Large intestine (tissue), 3 donors: ENCODE results near the gene MON2. TPM values are rescaled to one million over a fixed set of nuclear protein-coding genes. Genes with fewer than 3 reads are reported as not detected.

Experiments
- DNase-seq, 2 donors: peaks; one replicate each; pipeline versions ENCODE4 v3.0.0 to v3.0.0-alpha.2; 2013
- H3K27ac ChIP-seq: one replicate; pipeline ENCODE4 v1.5.1; 2013; ENCODE audit warnings: low read length
- H3K27me3 ChIP-seq: 2 replicates; pipeline ENCODE4 v1.6.1; 2013; ENCODE audit warnings: low read length; ENCODE audit not compliant: control insufficient read depth, insufficient read depth
- H3K36me3 ChIP-seq: 2 replicates; pipeline ENCODE4 v1.6.1; 2013; ENCODE audit warnings: low read length; ENCODE audit not compliant: control insufficient read depth, insufficient read depth
- H3K4me1 ChIP-seq: one replicate; pipeline ENCODE4 v1.6.1; 2013; ENCODE audit warnings: low read length; ENCODE audit not compliant: control insufficient read depth, insufficient read depth
- H3K4me3 ChIP-seq: one replicate; pipeline ENCODE4 v1.5.1; 2013; ENCODE audit warnings: low read length
- H3K9me3 ChIP-seq: one replicate; pipeline ENCODE4 v1.6.1; 2013; ENCODE audit warnings: mild to moderate bottlenecking, low read depth, low read length, moderate library complexity; ENCODE audit not compliant: control insufficient read depth
- WGBS: methylation state at CpG from one replicate; pipeline ENCODE4 v1.1.5; 2013; ENCODE audit warnings: low lambda C conversion rate; ENCODE audit not compliant: insufficient coverage; 5-methylcytosine and 5-hydroxymethylcytosine counted together
- polyA plus RNA-seq: library from polyadenylated mRNA; unstranded; fragments of 120-200 nt; gene quantifications from one replicate; pipeline ENCODE4 v1.2.1, GENCODE V29; 2013

MON2 gene
- polyA plus RNA-seq, 1 donor = 49.1 TPM

DNA sequence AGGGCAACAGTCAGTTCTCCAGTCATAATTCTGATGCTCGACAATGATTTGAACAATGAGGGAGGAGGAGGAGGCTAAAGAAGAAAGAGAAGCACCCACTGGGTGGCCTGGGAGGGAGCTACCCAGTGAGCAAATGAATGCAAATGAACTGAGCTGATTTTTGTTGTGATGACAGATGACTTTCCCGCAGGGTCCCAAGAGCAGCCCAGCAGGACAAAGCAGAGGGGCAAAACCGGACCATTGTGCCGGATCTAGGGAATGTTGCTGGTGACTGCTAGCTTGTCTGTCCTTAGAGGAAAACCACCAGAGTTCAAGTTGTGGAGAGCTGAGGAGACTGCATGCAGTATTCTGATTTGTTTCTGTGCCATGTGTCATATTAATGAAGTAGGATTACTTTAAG lies 162.8 kb downstream of the MON2 start:
- Histone ChIP-seq H3K27ac (no peak overlapping the region), H3K36me3 (no peaks in the 10 kb centered on the region), H3K4me3 (no peak overlapping the region), H3K4me1 (peaks cover 8% of the 10 kb centered on the region), H3K9me3 (no peaks in the 10 kb centered on the region), H3K27me3 (peaks cover 18% of the 10 kb centered on the region)
- WGBS = no CpG with 5 or more reads among the region's 4 CpGs
- DNase-seq = no peak

DNA sequence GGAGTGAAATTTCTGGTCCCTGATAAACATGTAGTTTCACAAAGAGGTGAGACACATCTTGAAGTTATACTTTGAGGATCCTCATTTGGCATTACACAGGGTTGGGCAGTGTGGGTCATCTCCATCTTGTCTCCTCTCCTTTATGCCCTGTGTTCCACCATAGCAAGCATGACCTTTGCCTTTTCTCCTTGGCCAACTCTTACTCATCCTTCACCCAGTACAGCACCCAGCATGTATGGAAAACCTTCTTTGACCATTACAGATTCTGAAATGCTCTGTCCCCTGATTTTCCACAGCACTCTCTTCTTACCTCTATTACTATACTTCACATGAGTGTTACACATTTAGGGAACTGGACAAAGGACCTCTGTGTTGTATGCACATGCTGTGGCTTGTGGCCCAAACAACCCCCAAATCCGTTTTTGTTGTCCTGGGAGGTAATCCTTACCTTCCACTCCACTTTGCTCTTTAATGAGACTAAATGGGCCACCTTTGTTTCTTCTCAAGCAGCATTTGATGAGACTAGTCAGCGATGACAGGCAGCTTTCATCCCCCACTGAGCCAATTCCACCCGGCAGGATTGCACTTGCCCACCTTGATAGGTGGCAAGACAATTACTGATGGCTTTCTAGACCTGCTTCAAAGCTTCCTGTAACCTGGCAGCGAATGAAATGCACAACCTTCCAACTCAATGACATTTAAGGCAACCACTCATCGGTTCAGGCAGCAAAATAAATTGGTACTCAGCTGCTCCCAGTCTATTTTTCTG lies 163.5 kb downstream of the MON2 start:
- peaks cover 18% of the 10 kb centered on the region for H3K27me3 ChIP-seq
- peaks cover 8% of the 10 kb centered on the region for H3K4me1 ChIP-seq
- no peak overlapping the region for H3K4me3 ChIP-seq
- H3K27ac ChIP-seq = no peak overlapping the region
- WGBS = no CpG with 5 or more reads among the region's 5 CpGs
- H3K9me3 ChIP-seq = no peaks in the 10 kb centered on the region
- no peak for DNase-seq
- no peaks in the 10 kb centered on the region for H3K36me3 ChIP-seq

DNA sequence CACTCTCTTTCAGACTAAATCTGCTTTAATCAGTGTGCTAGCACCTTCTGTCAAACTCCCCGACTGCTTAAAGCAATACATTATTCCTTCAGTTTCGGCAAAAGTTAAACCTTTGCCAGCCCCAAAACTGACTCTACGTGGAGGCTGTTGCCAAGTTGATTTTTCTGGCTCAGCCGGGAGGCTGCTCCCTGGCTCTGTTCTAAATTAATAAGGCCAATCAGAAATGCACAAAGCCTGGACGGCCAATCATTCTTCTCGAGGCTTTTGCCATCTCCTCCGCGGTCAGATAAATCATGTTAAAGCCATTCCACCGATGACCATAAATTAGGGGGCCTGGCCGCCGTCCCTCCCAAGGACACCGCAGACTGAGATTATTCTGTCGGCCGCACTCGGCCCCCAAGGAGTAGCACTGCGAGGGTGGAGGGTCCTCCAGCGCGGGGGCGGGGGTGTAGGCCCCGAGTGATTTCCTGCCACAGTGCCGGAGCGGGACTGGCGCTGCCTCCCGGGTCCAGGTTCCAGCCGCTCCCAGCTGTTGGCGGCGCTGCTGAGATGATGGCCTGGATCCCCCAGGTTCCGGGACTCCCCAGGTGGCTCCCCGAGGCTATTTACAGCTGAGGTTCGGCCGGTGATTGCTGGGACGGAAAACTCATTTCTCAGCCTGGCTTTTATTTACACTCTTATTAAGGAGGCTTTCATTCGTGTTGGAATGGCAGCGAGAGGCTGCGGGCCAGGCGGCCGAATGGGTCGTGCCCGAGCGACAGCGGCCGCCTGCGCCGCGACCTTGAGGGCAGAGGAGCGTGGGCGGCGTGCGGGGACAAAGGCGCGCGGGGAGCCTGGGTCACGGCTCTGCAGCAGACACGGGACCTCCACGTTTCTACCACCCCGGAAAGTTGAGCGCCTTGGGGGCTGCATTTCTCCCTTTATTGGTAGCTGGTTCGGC lies 165.1 kb downstream of the MON2 start:
- no CpG with 5 or more reads among the region's 58 CpGs for WGBS
- Histone ChIP-seq H3K27me3 (peaks cover 18% of the 10 kb centered on the region), H3K4me1 (peaks cover 8% of the 10 kb centered on the region), H3K9me3 (no peaks in the 10 kb centered on the region), H3K27ac (no peak overlapping the region), H3K36me3 (no peaks in the 10 kb centered on the region), H3K4me3 (peak overlapping the region; percentile 50)
- peak; percentile 50 to 77 for DNase-seq

DNA sequence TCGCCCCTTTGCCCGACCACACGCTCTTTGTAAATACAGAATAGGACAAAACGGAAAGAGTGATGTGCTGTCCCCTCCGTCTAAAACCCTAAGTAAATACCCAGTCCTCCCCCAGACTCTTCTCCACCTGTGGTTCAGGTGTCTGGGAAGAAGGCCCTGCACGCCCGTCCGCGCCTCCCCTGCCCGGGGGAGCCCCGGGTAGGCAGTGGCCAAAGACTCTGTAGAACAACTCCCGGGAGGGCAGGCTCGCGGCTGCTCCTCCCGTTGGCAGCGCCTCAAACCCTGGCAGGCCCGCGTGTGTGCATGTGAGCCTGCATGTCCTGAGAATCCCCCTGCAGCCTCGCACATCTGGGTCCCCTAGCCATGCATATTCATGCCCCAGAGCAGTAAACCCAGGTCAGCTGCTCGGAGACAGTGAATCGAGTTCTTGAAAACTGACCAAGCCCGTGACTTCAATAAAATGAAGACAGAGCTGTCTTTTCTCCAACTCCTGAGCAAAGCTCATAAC lies 165.8 kb downstream of the MON2 start:
- H3K27me3 ChIP-seq = peaks cover 18% of the 10 kb centered on the region
- no peaks in the 10 kb centered on the region for H3K36me3 ChIP-seq
- H3K4me1 ChIP-seq = peaks cover 8% of the 10 kb centered on the region
- no peak overlapping the region for H3K27ac ChIP-seq
- peak overlapping the region; percentile 50 for H3K4me3 ChIP-seq
- WGBS = no CpG with 5 or more reads among the region's 22 CpGs
- DNase-seq = peak; percentile 26 to 70
- no peaks in the 10 kb centered on the region for H3K9me3 ChIP-seq

DNA sequence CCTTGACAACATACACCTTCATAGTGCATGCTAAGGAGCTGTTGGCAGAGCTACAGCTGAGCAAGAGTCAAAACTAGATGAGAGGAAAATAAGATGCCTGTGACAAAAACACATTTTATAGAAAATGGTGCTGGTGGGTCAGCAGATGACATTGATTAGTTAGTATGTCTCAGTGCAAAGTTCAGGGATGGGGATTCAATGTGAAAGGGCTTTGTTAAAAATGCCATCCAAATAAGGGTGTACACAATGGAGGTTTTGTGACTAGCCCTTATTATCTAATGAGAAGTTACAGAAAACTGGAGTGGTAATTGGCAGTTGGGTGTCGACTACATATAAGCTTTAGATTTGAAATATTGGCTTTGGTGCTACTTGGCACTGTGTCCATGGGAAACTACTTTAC lies 169.0 kb downstream of the MON2 start:
- no peaks in the 10 kb centered on the region for H3K9me3 ChIP-seq
- DNase-seq = no peak
- H3K27me3 ChIP-seq = peaks cover 9% of the 10 kb centered on the region
- H3K27ac ChIP-seq = no peak overlapping the region
- H3K4me1 ChIP-seq = peaks cover 8% of the 10 kb centered on the region
- WGBS = 88% methylated on average over 1 of the region's 1 CpG
- no peak overlapping the region for H3K4me3 ChIP-seq
- no peaks in the 10 kb centered on the region for H3K36me3 ChIP-seq

DNA sequence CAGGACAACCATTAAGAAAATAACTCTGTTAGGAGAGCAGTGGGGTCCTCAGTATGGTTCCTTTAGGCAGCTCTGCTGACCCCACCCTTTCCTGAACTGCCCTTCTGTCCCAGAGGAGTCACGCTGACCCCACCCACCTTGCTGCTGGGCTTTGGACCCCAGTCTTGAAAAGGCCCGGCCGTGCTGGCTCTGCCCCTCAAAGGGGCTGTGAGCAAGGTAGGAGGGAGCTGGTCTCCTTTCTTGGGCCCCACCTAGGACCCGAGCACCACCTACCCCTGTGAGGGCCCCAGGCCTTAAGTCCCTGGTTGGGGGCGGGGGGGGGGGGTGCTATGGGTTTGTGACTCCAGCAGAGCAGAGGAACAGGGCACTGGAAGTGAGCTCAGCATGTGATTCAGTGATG lies 171.1 kb downstream of the MON2 start:
- Histone ChIP-seq H3K27me3 (no peaks in the 10 kb centered on the region), H3K36me3 (no peaks in the 10 kb centered on the region), H3K9me3 (no peaks in the 10 kb centered on the region), H3K4me3 (no peak overlapping the region), H3K4me1 (peaks cover 3% of the 10 kb centered on the region), H3K27ac (no peak overlapping the region)
- DNase-seq = no peak
- no CpG with 5 or more reads among the region's 5 CpGs for WGBS

DNA sequence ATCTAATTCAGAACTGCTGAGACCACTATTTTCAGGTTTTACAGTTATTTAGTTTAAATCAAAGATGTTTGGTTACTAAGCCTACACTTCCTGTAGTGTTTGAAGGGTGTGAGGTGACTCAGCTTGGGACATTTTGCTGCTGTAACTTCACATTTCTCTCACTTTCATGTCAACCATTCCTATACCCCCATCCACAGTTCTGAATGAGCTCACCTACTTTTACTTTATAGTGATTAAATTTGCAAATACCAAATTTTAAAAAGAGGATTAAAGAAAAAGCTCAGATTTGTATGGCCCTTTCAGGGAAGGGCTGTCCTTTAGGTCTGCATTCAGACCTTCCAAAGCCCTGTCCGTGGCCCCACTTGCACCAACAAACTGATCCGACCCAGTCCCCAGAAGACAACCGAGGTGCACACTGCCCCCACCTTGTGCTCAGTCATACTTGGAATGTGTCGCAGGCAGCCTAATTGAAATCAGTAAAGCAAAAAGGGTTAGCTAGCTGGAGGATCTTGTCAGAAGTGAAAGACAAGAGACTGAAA lies 174.4 kb downstream of the MON2 start:
- H3K27me3 ChIP-seq = no peaks in the 10 kb centered on the region
- H3K4me3 ChIP-seq = no peak overlapping the region
- no peaks in the 10 kb centered on the region for H3K36me3 ChIP-seq
- WGBS = 73% methylated on average over 2 of the region's 4 CpGs
- H3K9me3 ChIP-seq = no peaks in the 10 kb centered on the region
- DNase-seq = no peak
- H3K27ac ChIP-seq = no peak overlapping the region
- H3K4me1 ChIP-seq = no peaks in the 10 kb centered on the region

DNA sequence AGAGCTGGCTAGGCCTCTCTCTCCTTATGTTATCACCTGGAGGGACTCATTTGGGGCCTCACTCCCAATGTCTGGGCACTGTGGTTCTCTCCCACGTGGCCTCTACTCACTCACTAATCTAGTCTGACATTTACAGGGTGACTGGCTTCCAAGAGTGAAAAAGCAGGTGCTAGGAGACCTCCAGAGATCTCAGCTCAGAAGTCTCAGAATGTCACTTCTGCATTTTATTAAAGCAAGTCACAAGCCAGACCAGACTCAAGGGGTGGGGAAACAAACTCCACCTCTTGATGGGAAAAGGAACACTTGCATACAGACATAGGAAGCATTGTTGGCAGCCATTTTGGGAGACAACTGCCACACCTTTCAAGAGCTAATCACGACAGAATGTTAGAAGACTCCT lies 175.9 kb downstream of the MON2 start:
- Histone ChIP-seq H3K27ac (no peak overlapping the region), H3K4me3 (no peak overlapping the region), H3K9me3 (no peaks in the 10 kb centered on the region), H3K4me1 (no peaks in the 10 kb centered on the region), H3K27me3 (no peaks in the 10 kb centered on the region), H3K36me3 (peaks cover 12% of the 10 kb centered on the region)
- no CpG with 5 or more reads among the region's 2 CpGs for WGBS
- no peak for DNase-seq

DNA sequence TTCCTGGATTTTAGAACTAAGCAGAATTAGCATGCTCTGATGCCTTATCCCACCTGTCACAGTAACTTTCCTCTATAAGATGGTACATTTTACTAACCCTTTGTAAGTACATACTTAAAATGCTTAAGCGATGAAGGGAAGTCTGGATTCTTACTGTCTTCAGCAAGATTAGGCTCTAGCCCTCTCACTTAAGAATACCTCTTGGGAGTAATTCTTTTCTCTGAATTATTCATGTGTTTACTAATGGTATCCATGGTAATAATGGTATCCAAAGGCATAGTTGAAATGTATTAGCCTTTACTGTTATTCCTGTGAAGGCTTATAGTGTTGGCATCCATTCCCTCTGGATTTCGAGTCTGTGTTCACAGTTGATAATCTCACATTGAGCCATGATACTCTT lies 176.9 kb downstream of the MON2 start:
- Histone ChIP-seq H3K36me3 (peaks cover 12% of the 10 kb centered on the region), H3K4me3 (no peak overlapping the region), H3K4me1 (no peaks in the 10 kb centered on the region), H3K9me3 (no peaks in the 10 kb centered on the region), H3K27ac (no peak overlapping the region), H3K27me3 (no peaks in the 10 kb centered on the region)
- WGBS = 100% methylated on average over 2 of the region's 2 CpGs
- DNase-seq = no peak

DNA sequence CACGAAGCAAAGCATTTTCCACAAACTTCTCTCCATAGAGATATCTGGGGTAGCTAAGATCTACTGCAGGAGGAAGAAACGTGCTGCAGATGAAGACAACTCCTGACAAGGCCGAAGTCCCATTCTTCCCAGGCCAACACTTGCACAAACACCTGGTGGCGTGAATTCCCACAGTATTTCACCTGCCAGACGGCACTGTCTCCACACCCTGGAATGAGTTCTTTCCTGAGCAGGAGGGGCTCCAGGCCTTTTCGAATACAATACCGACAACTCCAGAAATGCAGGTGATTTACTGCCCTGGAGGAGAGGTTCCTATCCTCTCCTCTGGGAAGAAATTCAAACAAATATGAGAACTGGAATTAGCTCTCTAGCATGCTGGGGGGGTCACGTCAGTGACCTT lies 179.9 kb downstream of the MON2 start:
- Histone ChIP-seq H3K36me3 (peaks cover 12% of the 10 kb centered on the region), H3K4me1 (no peaks in the 10 kb centered on the region), H3K27me3 (no peaks in the 10 kb centered on the region), H3K4me3 (no peak overlapping the region), H3K27ac (no peak overlapping the region), H3K9me3 (no peaks in the 10 kb centered on the region)
- no CpG with 5 or more reads among the region's 8 CpGs for WGBS
- no peak for DNase-seq
